ENCODE data around the gene EEA1.

DNA sequence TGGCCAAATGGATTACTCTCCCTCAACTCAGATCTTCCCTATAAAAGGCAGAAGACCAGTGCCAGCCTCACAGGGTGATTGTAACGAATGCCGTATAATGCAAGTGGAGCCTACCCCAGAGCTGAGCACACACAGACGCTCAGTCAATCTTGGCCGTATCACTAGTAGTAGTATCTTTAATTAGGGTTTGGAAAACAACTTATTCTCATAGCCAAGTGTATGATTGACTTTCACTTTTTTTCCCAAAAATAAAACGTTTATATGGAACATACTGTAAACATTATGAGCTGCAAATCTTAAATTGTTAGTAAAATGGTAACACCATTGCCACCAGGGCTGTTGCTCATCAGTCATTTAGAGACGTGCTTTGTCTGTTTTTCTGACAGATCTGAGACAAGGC is 195.9 kb downstream of the EEA1 start:
- TF ChIP-seq, protein P1, sequence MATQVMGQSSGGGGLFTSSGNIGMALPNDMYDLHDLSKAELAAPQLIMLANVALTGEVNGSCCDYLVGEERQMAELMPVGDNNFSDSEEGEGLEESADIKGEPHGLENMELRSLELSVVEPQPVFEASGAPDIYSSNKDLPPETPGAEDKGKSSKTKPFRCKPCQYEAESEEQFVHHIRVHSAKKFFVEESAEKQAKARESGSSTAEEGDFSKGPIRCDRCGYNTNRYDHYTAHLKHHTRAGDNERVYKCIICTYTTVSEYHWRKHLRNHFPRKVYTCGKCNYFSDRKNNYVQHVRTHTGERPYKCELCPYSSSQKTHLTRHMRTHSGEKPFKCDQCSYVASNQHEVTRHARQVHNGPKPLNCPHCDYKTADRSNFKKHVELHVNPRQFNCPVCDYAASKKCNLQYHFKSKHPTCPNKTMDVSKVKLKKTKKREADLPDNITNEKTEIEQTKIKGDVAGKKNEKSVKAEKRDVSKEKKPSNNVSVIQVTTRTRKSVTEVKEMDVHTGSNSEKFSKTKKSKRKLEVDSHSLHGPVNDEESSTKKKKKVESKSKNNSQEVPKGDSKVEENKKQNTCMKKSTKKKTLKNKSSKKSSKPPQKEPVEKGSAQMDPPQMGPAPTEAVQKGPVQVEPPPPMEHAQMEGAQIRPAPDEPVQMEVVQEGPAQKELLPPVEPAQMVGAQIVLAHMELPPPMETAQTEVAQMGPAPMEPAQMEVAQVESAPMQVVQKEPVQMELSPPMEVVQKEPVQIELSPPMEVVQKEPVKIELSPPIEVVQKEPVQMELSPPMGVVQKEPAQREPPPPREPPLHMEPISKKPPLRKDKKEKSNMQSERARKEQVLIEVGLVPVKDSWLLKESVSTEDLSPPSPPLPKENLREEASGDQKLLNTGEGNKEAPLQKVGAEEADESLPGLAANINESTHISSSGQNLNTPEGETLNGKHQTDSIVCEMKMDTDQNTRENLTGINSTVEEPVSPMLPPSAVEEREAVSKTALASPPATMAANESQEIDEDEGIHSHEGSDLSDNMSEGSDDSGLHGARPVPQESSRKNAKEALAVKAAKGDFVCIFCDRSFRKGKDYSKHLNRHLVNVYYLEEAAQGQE (IDR thresholded peaks at IDR 0.05; ENCODE audit: insufficient read depth in 1 of 2, low read depth in 2 of 2, low read length in 2 of 2) = no peak
- TF ChIP-seq TAF1 (IDR thresholded peaks at IDR 0.05; ENCODE audit: borderline replicate concordance, insufficient read depth, low read length) = no peak
- no peak for TF ChIP-seq SIN3A (IDR thresholded peaks at IDR 0.05; ENCODE audit: borderline replicate concordance, insufficient read depth, low read length)
